ENCODE results near the gene OSBPL10.

The OSBPL10 gene

DNA sequence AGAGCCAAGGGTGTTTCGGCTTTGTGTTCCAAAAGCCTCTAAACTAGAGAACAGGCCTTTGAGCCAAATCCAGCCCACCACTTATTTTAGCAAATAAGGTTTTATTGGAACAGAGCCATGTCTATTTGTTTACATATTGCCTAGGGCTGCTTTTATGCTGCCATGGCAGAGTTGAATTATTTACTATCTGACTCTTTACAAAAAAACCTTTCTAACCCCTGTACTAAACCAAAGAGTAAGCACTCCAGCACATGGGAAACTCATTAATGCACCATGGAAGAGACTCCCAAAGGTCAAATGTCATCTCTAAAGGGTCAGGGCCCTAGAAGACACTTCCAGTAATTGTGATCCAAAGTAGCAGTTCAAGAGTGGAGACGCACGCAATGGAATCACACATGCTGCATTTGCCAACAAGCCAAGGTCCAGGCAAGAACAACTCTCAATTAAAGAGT lies 22.3 kb downstream of the OSBPL10 start:
- H3K27ac ChIP-seq = peak overlapping the region; percentile 62
- TF ChIP-seq, protein P1, sequence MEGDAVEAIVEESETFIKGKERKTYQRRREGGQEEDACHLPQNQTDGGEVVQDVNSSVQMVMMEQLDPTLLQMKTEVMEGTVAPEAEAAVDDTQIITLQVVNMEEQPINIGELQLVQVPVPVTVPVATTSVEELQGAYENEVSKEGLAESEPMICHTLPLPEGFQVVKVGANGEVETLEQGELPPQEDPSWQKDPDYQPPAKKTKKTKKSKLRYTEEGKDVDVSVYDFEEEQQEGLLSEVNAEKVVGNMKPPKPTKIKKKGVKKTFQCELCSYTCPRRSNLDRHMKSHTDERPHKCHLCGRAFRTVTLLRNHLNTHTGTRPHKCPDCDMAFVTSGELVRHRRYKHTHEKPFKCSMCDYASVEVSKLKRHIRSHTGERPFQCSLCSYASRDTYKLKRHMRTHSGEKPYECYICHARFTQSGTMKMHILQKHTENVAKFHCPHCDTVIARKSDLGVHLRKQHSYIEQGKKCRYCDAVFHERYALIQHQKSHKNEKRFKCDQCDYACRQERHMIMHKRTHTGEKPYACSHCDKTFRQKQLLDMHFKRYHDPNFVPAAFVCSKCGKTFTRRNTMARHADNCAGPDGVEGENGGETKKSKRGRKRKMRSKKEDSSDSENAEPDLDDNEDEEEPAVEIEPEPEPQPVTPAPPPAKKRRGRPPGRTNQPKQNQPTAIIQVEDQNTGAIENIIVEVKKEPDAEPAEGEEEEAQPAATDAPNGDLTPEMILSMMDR (IDR thresholded peaks at IDR 0.05) = no peak
- no peak for TF ChIP-seq ZFX (IDR thresholded peaks at IDR 0.05; ENCODE audit: borderline replicate concordance)

DNA sequence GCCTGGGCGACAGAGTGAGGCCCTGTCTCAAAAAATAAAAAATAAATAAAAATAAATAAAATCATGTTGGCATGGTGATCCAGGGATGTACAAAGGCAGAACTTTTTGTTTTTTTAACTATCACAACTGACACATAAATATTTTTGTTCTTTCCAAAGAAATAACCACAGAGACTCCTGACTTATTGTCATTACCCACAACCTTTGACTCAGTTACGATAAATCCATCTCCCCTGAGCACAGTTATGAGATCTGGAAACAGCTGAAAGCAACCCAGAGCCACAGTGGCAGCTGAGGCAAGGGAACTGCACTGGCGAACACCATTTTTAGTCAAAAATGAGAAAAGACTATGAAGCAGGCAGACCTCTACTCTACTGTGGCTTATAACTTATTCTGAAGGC lies 24.0 kb downstream of the OSBPL10 start:
- H3K27ac ChIP-seq = no peak overlapping the region
- TF ChIP-seq, protein P1 (IDR thresholded peaks at IDR 0.05) = no peak
- no peak for TF ChIP-seq ZFX (IDR thresholded peaks at IDR 0.05; ENCODE audit: borderline replicate concordance)

DNA sequence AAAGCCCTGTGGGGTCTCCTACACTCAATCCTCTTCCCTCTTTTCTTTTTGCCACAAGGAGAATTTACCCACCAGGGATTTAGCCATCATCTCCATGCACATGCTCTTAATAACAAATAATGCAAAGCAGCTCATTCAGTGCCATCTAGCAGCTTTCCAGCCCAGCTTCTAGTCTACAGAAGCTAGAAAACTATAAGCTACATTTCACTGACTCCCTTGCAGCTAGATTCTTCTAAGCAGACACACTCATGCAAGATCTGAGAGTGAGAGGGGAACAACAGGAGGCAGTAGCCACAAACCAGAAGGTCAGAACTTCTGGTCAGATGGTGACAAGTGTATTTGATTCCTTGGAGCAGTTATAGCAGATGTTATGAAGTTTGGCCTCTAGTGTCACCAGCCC lies 25.5 kb downstream of the OSBPL10 start:
- H3K27ac ChIP-seq = no peak overlapping the region
- TF ChIP-seq, protein P1 (IDR thresholded peaks at IDR 0.05) = no peak
- TF ChIP-seq ZFX (IDR thresholded peaks at IDR 0.05; ENCODE audit: borderline replicate concordance) = no peak

DNA sequence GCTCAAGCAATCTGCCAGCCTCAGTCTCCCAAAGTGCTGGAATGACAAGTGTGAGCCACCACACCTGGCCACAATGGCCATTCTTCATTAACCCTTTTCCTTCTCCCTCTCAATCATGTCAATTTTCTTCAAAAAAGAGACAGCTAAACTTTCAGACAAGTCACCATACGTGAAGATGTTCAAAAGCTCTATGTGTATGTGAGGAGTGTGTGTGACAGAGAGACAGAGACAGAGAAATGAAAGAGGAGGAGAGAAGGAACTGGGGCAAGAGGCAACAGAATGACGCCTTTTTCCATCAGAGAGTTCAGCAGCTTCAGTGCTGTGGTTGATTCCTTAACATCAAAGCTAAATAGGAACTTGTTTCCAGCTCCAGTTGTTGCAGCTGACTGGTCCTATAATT lies 27.4 kb downstream of the OSBPL10 start:
- TF ChIP-seq ZFX (IDR thresholded peaks at IDR 0.05; ENCODE audit: borderline replicate concordance) = no peak
- TF ChIP-seq, protein P1 (IDR thresholded peaks at IDR 0.05) = no peak
- H3K27ac ChIP-seq = no peak overlapping the region

DNA sequence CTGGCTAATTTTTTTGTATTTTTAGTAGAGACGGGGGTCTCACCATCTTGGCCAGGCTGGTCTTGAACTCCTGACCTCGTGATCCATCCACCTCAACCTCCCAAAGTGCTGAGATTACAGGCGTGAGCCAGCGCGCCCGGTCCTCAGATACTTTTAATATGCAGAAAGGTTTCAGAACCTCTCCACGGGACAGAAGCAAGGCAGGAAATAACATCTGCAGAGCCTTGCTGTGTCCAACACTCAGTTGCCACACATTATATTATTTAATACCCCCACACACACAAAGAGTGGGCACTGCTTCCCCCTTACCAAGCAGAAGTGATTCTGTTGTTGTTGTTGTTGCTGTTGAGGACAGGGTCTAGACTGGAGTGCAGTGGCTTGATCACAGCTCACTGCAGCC lies 28.0 kb downstream of the OSBPL10 start:
- TF ChIP-seq, protein P1 (IDR thresholded peaks at IDR 0.05) = no peak
- no peak for TF ChIP-seq ZFX (IDR thresholded peaks at IDR 0.05; ENCODE audit: borderline replicate concordance)
- no peak overlapping the region for H3K27ac ChIP-seq

DNA sequence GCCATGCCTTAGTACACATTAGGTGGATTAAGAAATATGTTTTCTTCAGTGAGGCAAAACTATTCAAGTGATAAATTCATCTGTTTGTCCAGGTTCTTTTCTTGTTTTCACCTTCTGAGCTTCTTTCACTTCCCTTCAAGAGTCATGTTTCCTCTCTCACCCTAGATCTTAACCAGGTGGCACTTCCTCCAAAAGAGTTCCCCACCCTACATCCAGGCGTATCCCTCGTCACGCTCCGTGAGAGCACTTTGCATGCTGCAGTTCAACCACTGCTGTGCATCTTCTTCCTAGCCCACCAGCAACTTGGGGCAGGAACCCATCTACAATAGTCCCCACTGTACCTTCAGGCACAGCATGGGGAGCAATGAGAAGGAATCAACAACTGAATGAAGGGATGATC lies 28.9 kb downstream of the OSBPL10 start:
- TF ChIP-seq, protein P1 (IDR thresholded peaks at IDR 0.05) = no peak
- TF ChIP-seq ZFX (IDR thresholded peaks at IDR 0.05; ENCODE audit: borderline replicate concordance) = no peak
- H3K27ac ChIP-seq = no peak overlapping the region

DNA sequence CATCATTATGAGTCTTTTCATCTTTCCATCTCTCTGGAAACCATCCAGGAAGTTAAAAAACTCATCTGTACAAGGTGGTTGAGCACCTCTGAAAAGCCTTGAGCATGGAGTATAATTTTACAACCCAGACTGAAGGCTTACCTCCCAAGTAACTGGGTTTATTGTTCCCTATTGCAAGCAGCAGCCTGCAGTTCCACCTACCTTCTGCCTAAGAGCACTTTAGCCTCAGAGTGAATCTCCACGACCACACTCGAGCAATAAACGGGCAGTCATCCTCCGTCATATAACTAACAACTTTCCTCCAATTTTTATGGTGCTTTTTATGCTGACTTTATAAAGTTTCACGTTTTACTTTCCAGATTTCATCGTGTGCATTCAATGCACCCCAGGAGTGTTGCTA lies 32.8 kb downstream of the OSBPL10 start:
- no peak overlapping the region for H3K27ac ChIP-seq

More for the DNA sequence above, 32.8 kb downstream of the OSBPL10 start:
- TF ChIP-seq, protein P1 (IDR thresholded peaks at IDR 0.05) = no peak
- TF ChIP-seq ZFX (IDR thresholded peaks at IDR 0.05; ENCODE audit: borderline replicate concordance) = no peak
